Type B pancreatic cell (in vitro differentiated cells): Measurements from ENCODE around the gene PTPN14. TPM values are rescaled to one million over a fixed set of nuclear protein-coding genes. Genes with fewer than 3 reads are reported as not detected.

ENCODE experiments used
- DNase-seq: peaks from one replicate; pipeline ENCODE4 v3.0.0; 2021; ENCODE audit warnings: mixed read lengths; ENCODE audit not compliant: unreplicated experiment; ENCODE audit errors: extremely low spot score
- H3K27ac Mint-ChIP-seq: 2 replicates; pipeline ENCODE4 v1.8.0; 2021; ENCODE audit warnings: mild to moderate bottlenecking, mixed read lengths
- H3K27me3 Mint-ChIP-seq: 2 replicates; pipeline ENCODE4 v1.8.0; 2021; ENCODE audit warnings: mixed read lengths
- H3K36me3 Mint-ChIP-seq: 2 replicates; pipeline ENCODE4 v1.8.0; 2021; ENCODE audit warnings: mixed read lengths
- H3K4me1 Mint-ChIP-seq: one replicate; pipeline ENCODE4 v1.8.0; 2021; ENCODE audit warnings: mixed read lengths; ENCODE audit not compliant: unreplicated experiment
- H3K4me3 Mint-ChIP-seq: 2 replicates; pipeline ENCODE4 v1.8.0; 2021; ENCODE audit warnings: mild to moderate bottlenecking, mixed read lengths
- H3K9me3 Mint-ChIP-seq: 2 replicates; pipeline ENCODE4 v1.8.0; 2021; ENCODE audit warnings: mixed read lengths
- CTCF ChIP-seq: fragments of 200-600 bp; sonication (generic); conservative IDR thresholded peaks from 2 replicates; pipeline ENCODE4 v1.5.0; 2021; ENCODE audit warnings: antibody characterized with exemption, mild to moderate bottlenecking
- total RNA-seq: library from RNA; stranded (reverse); gene quantifications from 2 replicates; pipeline ENCODE4 v1.2.1, GENCODE V29; 2021; ENCODE audit warnings: low replicate concordance

Gene PTPN14
- total RNA-seq, 1 donor from 2014 or later = 29.2 TPM

- H3K4me3 Mint-ChIP-seq = no peak overlapping the region
- no peaks in the 10 kb centered on the region for H3K9me3 Mint-ChIP-seq
- H3K36me3 Mint-ChIP-seq = peaks cover 6% of the 10 kb centered on the region
- no peak overlapping the region for H3K27ac Mint-ChIP-seq
- peaks cover 12% of the 10 kb centered on the region for H3K4me1 Mint-ChIP-seq
- H3K27me3 Mint-ChIP-seq = no peaks in the 10 kb centered on the region
- no peak for TF ChIP-seq CTCF
- no peak for DNase-seq
Measured at GRCh38 chr1:214310010-214310409, 241.4 kb downstream of the PTPN14 start.

DNA sequence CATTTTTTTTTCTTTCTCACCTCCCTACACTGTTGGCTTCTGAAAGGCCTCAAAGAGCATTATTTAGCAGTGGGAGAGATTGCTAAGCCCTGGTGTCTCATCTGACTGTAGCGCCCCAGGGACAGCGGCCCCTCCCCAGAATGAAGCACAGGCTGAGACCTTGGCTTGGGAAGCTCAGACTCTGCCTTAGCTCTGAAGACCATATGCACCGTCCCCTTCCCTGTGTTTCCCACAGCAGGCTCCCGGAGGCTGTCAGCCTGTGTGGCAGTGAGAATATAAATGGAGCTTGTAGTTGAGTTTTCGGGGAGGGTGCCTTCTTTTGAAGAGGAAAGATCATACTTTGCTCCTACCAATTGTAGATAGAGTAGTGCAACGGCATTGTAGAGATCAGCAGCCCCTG lies 245.1 kb downstream of the PTPN14 start:
- H3K9me3 Mint-ChIP-seq = no peaks in the 10 kb centered on the region
- peaks cover 24% of the 10 kb centered on the region for H3K4me1 Mint-ChIP-seq
- no peak overlapping the region for H3K27ac Mint-ChIP-seq
- H3K4me3 Mint-ChIP-seq = no peak overlapping the region
- no peak for TF ChIP-seq CTCF
- H3K36me3 Mint-ChIP-seq = peaks cover 5% of the 10 kb centered on the region
- no peaks in the 10 kb centered on the region for H3K27me3 Mint-ChIP-seq
- DNase-seq = no peak

- Mint-ChIP-seq H3K36me3 (peaks cover 5% of the 10 kb centered on the region), H3K27ac (no peak overlapping the region), H3K4me1 (peaks cover 24% of the 10 kb centered on the region), H3K27me3 (no peaks in the 10 kb centered on the region), H3K9me3 (no peaks in the 10 kb centered on the region), H3K4me3 (no peak overlapping the region)
- no peak for DNase-seq
- TF ChIP-seq CTCF = no peak
Measured at GRCh38 chr1:214305164-214305751, 246.1 kb downstream of the PTPN14 start.

- peaks cover 4% of the 10 kb centered on the region for H3K36me3 Mint-ChIP-seq
- no peak overlapping the region for H3K27ac Mint-ChIP-seq
- no peak for TF ChIP-seq CTCF
- H3K4me3 Mint-ChIP-seq = no peak overlapping the region
- H3K9me3 Mint-ChIP-seq = no peaks in the 10 kb centered on the region
- H3K4me1 Mint-ChIP-seq = peaks cover 21% of the 10 kb centered on the region
- H3K27me3 Mint-ChIP-seq = no peaks in the 10 kb centered on the region
- no peak for DNase-seq
Measured at GRCh38 chr1:214303141-214303930, 248.1 kb downstream of the PTPN14 start.

GRCh38 chr1:214301526-214301925 lies 249.9 kb downstream of the PTPN14 start:
- no peak overlapping the region for H3K27ac Mint-ChIP-seq
- peaks cover 27% of the 10 kb centered on the region for H3K4me1 Mint-ChIP-seq
- no peak overlapping the region for H3K4me3 Mint-ChIP-seq
- no peak for TF ChIP-seq CTCF
- DNase-seq = no peak
- H3K27me3 Mint-ChIP-seq = no peaks in the 10 kb centered on the region
- no peaks in the 10 kb centered on the region for H3K9me3 Mint-ChIP-seq
- no peaks in the 10 kb centered on the region for H3K36me3 Mint-ChIP-seq
